DOHH2 (cell line): Measurements from ENCODE around the gene TMEM80.

Experiments
- H3F3A ChIP-seq: fragments of 200-600 bp; sonication (generic), shearing (Covaris generic); 2 replicates; pipeline ENCODE4 v1.6.0; 2016; ENCODE audit warnings: antibody characterized with exemption, mild to moderate bottlenecking; ENCODE audit not compliant: control insufficient read depth, insufficient read depth
- H3K27ac ChIP-seq: fragments of 200-600 bp; sonication (generic); 2 replicates; pipeline ENCODE4 v1.5.1; 2014; ENCODE audit warnings: low read depth, mild to moderate bottlenecking, low read length, moderate library complexity
- H3K27me3 ChIP-seq: fragments of 200-600 bp; sonication (generic); 2 replicates; pipeline ENCODE4 v1.6.1; 2014; ENCODE audit warnings: mild to moderate bottlenecking, low read length, mixed read lengths; ENCODE audit not compliant: control insufficient read depth
- H3K36me3 ChIP-seq: fragments of 200-600 bp; sonication (generic); 2 replicates; pipeline ENCODE4 v1.6.1; 2014; ENCODE audit warnings: mild to moderate bottlenecking, low read length, moderate library complexity, mixed read lengths; ENCODE audit not compliant: control insufficient read depth
- H3K4me1 ChIP-seq: fragments of 200-600 bp; sonication (generic); 2 replicates; pipeline ENCODE4 v1.6.1; 2014; ENCODE audit warnings: mild to moderate bottlenecking, low read length, mixed read lengths; ENCODE audit not compliant: control insufficient read depth
- H3K4me2 ChIP-seq: fragments of 200-600 bp; sonication (generic); 2 replicates; pipeline ENCODE4 v1.6.0; 2014; ENCODE audit warnings: mild to moderate bottlenecking, low read length, moderate library complexity
- H3K4me3 ChIP-seq: fragments of 200-600 bp; sonication (generic); 2 replicates; pipeline ENCODE4 v1.5.1; 2014; ENCODE audit warnings: mild to moderate bottlenecking, low read length, mixed read lengths
- H3K79me2 ChIP-seq: fragments of 200-600 bp; sonication (generic); 2 replicates; pipeline ENCODE4 v1.6.1; 2014; ENCODE audit warnings: mild to moderate bottlenecking, low read length, mixed read lengths; ENCODE audit not compliant: control insufficient read depth
- H3K9me2 ChIP-seq: fragments of 200-600 bp; sonication (generic); replicated peaks from 2 replicates; pipeline ENCODE4 v1.6.1; 2014; ENCODE audit warnings: mild to moderate bottlenecking, low read length, mixed read lengths; ENCODE audit not compliant: control insufficient read depth
- H3K9me3 ChIP-seq: fragments of 200-600 bp; sonication (generic); 2 replicates; pipeline ENCODE4 v1.6.1; 2014; ENCODE audit warnings: antibody characterized with exemption, low read length, mixed read lengths; ENCODE audit not compliant: control insufficient read depth, insufficient read depth
- H4K20me1 ChIP-seq: fragments of 200-600 bp; sonication (generic); 2 replicates; pipeline ENCODE4 v1.6.0; 2014; ENCODE audit warnings: low read depth, mild to moderate bottlenecking, antibody characterized with exemption, low read length, moderate library complexity; ENCODE audit not compliant: control insufficient read depth, insufficient read depth
- CTCF ChIP-seq: fragments of 200-600 bp; sonication (generic); IDR thresholded peaks from one replicate; pipeline ENCODE4 v1.5.1; 2014; ENCODE audit warnings: antibody characterized with exemption, mild to moderate bottlenecking, low read depth, low read length; ENCODE audit not compliant: poor library complexity, severe bottlenecking
- EZH2phosphoT487 ChIP-seq: fragments of 200-600 bp; sonication (generic); IDR thresholded peaks from 2 replicates; pipeline ENCODE4 v1.6.1; 2017; ENCODE audit warnings: borderline replicate concordance, mild to moderate bottlenecking, antibody characterized with exemption, low read length, moderate library complexity, mixed read lengths

The TMEM80 gene

DNA sequence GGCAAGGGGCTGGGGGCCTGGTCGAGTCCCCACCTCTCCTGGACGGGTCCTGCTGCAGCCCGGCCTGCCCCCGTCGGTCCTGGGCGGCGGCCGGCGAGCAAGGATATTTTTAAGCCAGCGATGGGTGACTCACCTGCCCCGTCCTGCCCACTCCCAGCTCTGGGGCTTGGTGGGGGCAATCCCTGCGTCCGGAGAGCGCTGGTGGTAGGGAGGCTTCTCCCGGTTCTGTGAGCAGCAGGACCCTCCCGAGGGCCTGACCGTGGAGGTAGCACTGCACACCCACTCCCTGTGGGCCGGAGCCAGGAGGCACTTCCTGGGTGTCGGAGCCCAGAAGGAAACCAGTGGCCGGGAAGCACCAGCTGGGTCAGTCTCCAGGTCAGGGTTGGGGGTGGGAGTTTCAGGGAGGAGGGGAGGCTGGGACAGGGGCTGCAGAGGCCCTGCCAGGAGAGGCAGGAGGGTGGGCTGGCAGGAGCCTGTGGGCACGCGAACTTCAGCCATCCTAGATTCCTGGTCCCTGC is 10.9 kb downstream of the TMEM80 start:
- H3K4me2 ChIP-seq, result no peak overlapping the region
- H4K20me1 ChIP-seq, result peaks cover 3% of the 10 kb centered on the region; the same call in 1 of the 2 replicates
- no peak overlapping the region for H3K4me3 ChIP-seq
- H3K9me3 ChIP-seq, result no peaks in the 10 kb centered on the region
- no peaks in the 10 kb centered on the region for H3K79me2 ChIP-seq
- H3K27me3 ChIP-seq, result peaks cover 41% of the 10 kb centered on the region
- H3K9me2 ChIP-seq, result no peaks in the 10 kb centered on the region
- no peak overlapping the region for H3K27ac ChIP-seq
- TF ChIP-seq EZH2phosphoT487 (no peak), CTCF (no peak)
- 0 out of 2 replicates have a peak, but pooled peaks cover 3% of the 10 kb centered on the region for H3F3A ChIP-seq
- 0 out of 2 replicates have a peak, but pooled peaks cover 4% of the 10 kb centered on the region for H3K4me1 ChIP-seq
- peaks cover 2% of the 10 kb centered on the region; the same call in 1 of the 2 replicates for H3K36me3 ChIP-seq

- H3K9me3 ChIP-seq, result no peaks in the 10 kb centered on the region
- no peak overlapping the region for H3K4me2 ChIP-seq
- peaks cover 2% of the 10 kb centered on the region; the same call in 1 of the 2 replicates for H3K36me3 ChIP-seq
- no peaks in the 10 kb centered on the region for H3K79me2 ChIP-seq
- H3K27ac ChIP-seq, result no peak overlapping the region
- H3F3A ChIP-seq, result 0 out of 2 replicates have a peak, but pooled peaks cover 3% of the 10 kb centered on the region
- H3K9me2 ChIP-seq, result no peaks in the 10 kb centered on the region
- TF ChIP-seq EZH2phosphoT487, result no peak
- TF ChIP-seq CTCF, result no peak
- H3K27me3 ChIP-seq, result peaks cover 41% of the 10 kb centered on the region
- peaks cover 3% of the 10 kb centered on the region; the same call in 1 of the 2 replicates for H4K20me1 ChIP-seq
- no peak overlapping the region for H3K4me3 ChIP-seq
- 0 out of 2 replicates have a peak, but pooled peaks cover 4% of the 10 kb centered on the region for H3K4me1 ChIP-seq
Observed at GRCh38 chr11:706957-707816, 11.6 kb downstream of the TMEM80 start.

DNA sequence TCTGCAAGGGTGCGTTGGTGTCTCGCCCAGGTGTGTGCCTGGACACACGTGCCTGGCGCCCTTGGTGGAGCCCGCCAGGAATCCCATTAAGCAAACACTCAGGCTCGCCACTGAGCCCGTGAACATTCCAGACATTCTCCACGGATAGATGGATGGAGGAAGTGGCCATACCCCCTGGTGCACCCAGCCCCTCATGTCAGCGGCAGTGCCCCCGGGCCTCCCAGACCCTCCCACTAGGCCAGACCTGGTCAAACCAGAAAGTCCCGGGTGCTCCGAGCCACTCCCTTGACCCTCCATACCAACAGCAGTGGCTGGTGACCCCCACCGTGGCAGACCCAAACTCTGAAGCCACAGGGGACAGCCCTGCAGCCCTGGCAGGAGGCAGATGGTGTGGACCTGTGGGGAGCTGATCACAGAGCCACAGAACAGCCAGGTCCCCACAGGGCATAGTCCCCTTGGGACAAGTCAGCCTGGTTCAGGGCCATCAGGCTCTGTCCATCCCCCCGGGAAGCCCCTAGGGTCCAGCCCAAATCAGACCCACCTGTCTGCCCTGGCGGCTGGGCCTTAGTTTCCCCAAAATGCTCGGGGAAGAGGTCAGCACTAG is 12.3 kb downstream of the TMEM80 start:
- Histone ChIP-seq H3K9me3 (no peaks in the 10 kb centered on the region), H4K20me1 (peaks cover 3% of the 10 kb centered on the region; the same call in 1 of the 2 replicates), H3K4me1 (0 out of 2 replicates have a peak, but pooled peaks cover 4% of the 10 kb centered on the region), H3K27ac (no peak overlapping the region), H3K36me3 (no peaks in the 10 kb centered on the region), H3K27me3 (peaks cover 48% of the 10 kb centered on the region), H3F3A (0 out of 2 replicates have a peak, but pooled peaks cover 3% of the 10 kb centered on the region), H3K4me3 (no peak overlapping the region), H3K9me2 (no peaks in the 10 kb centered on the region), H3K79me2 (no peaks in the 10 kb centered on the region), H3K4me2 (no peak overlapping the region)
- TF ChIP-seq CTCF (no peak), EZH2phosphoT487 (no peak)
